Fibroblast of skin of left biceps (primary cell): ENCODE results near the gene MDK.

Experiments
- DNase-seq, 2 experiments: peaks; one replicate each; pipeline ENCODE4 v3.0.0-alpha.2; 2013; ENCODE audit warnings: low read depth in 2 of 2

MDK gene

DNA sequence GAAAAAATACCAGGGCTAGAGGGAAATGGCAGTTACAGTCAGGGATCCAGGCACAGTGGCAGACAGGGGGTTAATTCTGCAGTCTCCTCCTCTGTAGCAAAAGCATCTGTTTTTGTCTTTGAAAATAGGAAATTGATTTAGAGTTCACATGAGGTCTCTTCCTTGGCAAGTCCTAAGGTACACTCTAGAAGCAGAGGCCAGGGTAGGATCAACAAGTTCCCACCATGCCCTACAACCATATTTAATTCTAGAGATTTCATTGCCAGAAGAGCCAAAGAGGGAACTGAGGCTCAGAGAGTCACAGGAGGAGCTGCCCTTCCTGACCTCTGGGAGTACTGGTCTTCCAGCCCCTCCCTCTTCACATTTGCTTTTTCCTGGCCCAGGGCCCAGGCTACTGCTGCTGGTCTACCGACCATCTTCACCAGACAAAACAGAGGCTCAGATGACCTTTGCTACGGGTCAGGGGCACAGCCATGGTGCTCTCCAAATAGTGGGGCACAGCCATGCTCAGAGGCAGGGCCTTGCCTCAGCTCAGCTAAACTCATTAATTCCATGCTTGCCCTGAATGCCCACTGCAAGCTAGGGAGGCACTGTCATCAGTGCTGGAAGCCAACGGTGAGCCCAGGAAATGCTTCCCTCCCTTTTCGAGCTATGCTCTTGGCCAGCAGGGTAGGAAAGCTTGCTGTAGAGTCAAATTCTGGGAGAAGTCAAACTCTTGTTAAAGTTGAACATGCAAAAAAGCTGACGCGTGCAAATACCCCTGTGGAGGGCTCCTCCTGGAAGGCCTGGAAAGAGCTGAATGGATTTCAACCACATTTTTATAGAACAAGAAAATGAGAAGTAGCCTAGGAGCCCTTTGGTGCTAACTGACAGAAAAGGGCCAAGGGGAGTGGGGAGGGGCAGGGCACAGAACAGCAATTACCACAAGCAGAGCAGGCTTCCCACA lies 21.8 kb downstream of the MDK start:
- DNase-seq, result no peak

DNA sequence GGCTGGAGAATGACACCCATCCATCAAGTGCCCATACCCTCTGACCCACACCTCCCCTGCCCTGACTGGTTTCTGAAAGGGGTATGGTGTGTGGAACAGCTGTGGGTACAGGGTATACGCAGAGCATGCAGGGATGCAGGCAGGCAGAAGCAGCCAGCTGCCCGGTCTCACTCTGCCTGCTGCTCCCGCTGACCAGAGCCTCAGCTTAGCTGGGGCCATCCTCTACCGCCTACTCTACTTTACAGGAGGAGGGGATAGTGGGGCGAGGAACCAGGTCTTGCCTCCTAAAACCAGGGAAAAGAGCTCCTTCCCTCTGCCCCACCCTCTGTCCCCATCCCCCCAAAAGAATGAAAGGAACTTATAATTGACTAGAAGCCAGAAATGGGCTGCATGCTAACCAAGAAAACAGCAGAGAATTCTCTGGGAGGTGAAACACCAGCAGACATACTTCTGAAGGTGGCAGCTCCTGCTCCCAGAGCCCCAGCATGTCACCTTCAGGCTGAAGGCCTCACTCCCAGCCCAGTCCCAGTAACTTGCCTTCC lies 23.1 kb downstream of the MDK start:
- no peak for DNase-seq

DNA sequence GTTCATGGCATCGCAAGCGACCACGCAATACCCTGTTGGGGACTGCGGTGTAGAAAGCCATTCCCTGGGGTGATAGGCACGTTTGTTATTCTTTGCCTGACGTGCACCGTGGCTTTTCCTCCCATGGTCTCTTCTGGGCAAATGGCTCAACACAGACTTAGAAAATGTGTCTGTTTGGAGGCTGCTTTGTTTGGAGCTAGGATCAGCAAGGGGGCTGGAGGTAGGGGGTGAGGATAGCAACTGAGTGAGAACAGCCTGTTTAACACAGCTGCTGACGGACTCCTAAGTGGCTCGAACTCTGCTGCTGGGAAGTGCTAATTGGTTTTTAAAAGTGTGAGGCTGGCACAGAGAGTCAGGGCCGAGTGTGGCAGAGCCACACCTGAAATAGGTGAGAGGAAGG lies 26.2 kb downstream of the MDK start:
- no peak for DNase-seq

DNA sequence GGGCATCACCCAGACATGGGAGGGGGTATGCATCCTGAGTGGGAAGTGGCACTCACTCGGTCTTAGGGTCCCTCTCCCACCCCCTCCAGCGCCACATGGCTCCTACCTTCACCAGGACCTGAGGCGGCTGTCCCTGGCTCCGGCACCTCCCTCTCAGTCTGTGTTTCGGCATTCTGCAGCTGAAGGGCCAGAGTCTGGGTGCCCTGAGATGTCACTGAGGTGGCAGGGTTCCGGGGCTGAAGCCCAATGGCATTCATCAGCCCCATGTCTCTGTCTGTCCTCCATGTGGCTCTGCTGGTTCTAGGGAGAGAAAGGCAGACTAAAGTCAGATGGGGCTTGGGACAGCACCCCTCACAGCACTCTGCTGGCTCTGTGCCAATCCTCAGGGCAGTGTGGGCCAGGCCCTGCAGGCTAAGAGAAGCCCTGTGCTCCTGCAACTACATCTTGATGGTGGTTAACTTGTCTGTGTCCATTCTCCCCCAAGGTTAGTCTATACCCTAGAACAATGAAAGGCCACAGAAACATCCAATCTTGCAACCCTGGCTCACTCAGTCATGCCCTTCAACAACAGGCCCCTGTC lies 27.0 kb downstream of the MDK start:
- DNase-seq, result no peak

DNA sequence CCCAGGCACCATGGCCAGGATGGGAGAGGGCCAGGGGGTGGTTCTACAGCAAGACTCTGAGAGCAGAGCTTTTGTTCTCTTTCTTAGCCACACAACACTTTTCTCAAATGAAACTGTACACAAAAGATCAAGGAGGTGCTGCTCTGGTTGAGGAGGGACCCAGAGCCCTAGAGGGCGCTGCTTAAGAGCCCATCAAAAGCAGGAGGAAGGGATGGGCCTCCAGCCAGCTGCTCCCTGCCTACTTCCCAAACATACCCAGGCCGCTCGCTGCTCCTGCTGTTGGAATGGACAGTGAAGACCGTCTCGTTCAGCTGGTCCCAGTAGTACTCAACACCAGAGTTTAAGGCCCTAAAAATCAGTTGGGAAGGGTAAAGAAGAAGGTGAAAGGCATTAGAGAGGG lies 28.6 kb downstream of the MDK start:
- DNase-seq, result no peak

DNA sequence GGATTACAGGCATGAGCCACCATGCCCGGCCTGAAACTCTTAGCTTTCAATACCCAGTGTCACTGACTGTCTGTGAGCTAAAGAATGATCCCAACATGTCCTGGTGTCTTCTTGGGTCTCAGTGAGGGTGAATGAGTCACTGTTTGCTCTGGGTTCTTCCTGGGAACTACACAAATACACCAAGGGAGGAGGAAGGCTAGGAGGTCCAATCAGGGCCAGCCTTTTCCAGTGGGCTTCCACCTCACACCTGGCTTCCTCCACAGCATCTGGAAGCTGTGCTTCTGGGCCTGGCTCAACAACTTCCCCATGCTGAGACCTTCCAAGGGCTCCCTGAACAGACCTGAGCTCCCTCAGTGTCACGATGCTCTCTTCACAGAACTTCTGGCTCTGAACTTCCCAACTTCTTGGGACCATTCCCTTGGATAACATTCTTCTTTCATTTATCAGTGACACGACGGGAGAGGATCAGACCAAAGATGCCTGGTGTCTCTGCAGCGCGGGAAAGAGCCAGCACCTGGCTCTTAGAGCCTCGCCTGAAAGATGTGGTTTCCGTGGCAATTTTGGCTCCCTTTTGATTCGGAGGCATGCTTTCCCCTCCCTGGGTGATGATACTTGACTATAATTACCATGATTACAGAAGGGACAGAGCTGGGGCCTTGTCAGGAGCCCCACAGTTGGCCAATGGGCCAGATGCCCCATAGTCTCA lies 32.4 kb downstream of the MDK start:
- DNase-seq, result no peak

DNA sequence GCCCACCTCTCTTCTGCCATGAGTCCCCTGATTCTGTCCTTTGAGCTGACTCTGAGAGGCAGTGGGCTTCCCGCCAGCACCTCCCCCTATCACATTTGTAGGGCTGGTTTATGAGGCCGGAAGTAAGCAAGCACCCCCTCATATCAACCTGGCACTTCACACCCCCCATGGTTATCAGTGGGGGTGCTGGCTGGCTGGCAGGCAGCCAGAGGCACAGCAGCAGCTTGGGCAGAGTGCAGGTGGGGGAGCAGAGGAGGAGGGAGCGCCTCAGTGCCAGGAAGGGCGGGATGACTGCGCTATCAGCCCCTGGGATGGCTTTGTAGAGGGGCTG lies 33.0 kb downstream of the MDK start:
- DNase-seq, result no peak

DNA sequence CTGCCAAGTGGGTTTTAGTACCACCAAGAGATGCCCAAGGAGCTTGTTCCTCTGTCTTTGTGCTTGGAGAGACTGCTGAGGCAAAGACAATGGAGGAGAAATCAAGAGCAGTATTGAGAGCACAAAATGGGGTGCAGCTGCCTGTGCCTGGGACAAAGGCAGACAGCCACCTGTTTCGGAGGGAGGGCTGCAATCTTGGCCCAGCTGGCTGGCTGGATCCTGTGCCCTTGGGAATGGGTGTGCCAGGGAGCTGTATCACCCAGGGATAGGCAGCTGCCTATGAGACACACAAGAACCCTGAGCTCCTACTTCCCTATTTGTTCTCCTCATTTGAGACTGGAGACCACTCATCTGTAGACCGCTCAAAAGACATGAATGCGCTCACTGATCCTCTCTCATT lies 33.4 kb downstream of the MDK start:
- DNase-seq, result no peak

DNA sequence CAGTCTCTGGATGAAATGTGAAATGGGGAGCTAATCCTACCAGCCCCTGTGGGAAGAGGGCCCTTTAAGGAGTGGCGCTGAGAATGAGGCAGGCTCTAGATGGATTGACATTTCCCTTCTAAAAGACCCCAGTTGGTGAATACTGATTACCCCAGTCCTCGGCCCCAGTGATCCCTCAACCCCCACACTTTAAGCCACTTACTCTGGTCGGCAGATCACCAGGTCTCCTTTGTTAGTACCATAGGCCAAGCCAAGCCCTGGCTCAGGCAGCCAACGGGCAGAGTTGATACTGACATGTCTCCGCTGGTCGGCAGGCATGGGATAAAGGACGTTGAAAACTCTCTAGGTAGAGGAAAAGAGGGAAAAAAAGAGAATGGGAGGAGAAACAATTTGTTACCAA lies 36.2 kb downstream of the MDK start:
- no peak for DNase-seq

DNA sequence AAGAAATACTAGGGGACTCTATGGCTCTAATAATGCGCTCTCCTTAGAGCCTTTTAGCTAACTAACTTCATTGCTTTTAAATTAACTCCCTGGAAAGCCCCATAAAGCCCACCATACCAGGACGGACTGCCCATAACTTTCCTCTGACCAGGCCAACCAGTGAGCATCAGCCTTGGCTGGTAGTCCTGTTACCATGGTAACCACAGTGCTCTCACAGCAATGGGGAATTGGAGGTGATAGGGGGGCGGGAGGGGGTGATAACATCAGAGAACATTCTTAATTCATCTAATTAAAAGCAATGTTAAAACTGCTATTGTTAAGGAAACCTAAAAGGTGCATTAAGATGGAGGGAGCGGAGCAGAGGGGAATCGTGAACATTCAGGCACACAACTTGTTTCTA lies 37.3 kb downstream of the MDK start:
- DNase-seq, result no peak

DNA sequence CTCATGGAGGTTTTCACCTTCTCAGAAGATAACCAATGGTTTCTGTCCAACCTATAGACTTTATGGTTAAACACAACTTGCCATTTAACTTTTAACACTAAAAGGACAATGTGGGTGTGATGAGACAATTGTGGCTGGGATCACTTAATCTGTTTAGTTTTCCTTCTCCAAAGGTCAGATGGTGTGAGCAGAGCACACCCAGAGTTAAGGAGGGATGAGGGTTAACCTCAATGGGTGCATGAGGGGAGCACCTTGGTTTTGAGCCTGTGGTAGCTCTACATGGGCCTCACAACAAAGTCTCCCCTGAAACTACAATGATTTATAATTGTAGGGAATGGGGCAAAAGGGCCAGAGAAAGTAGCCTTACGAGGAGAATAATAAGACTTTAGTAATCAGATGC lies 39.0 kb downstream of the MDK start:
- DNase-seq, result no peak

DNA sequence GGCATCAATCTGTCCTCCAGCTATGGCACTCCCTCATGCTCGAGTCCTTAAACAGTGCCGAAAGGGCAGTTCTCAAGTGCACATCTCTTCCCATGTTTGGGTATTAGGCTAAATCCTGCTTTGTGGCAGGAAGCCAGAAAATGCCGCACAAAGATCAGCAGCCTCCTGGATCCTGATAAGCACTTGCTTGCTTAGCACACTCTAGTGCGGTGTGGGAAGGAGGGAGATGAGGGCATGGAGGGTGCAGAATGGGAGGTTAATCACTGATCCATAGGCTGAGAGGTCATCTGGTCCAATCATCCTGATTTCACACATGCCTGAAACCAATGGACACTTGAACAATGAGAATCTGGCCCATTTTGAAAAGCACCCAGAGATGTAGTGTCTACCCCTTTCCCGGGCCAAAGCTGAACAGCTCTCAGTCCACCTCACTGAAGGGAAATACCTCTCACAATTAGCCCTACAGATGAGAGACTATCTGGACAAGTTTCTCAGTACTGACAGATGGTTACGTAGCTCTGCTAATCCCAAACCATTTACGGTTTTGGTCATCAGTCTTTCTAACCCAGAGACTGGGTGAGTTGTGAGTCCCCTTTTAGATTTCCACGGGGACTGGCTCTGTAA lies 39.9 kb downstream of the MDK start:
- no peak for DNase-seq

DNA sequence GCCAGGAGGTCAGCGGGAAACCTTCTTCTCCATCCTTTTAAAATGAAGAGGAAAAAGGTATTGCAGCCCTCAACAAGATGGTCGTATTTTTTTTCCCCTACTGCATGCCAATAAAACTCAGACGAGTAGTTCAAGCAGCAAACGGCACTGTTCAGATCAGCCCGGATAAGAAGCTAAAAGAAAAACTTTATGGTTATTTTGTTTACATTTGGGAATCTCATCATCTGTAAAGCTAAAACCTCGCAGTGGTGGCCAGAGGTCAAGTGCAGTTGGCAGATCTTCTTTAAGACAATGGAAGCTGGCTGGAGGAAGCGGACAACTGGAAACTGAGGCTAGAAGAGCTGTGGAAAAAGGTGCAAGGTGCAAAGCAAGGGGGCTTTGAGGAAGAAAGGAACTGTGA lies 41.1 kb downstream of the MDK start:
- no peak for DNase-seq

DNA sequence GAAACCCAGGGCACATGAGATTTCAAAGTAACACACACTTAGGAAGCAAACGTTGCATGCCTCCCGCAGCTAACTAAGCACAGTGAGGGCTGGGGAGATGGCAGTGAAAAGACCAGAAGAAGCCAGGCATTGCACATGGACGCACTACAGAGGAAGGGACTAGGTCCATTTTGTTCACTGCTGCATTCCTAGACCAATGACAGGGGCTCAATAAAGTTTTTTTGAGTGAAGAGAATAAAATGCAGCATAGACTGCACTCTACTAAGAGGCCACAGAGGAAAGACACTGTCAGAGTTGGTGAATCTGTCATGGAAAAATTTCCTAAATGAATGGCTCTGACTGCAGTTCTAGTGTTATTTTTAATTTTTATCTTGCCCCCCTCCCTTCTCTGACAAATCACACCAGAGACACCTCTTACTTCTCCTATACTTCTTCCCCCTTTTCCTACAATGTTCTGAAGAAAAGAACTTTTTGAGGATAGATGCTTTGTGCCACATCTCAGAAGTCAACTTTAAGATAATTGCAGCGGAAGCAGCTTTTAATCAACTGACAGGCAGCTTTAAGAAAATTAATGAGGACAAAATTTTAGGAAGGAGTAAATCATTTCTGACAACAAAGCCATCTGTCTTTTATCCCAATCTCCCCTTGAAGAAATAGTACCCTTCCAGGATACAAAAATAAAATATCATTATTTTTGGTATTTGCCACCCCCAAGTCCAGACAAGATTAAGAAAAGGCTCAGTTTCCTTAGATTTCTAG lies 44.9 kb downstream of the MDK start:
- no peak for DNase-seq

DNA sequence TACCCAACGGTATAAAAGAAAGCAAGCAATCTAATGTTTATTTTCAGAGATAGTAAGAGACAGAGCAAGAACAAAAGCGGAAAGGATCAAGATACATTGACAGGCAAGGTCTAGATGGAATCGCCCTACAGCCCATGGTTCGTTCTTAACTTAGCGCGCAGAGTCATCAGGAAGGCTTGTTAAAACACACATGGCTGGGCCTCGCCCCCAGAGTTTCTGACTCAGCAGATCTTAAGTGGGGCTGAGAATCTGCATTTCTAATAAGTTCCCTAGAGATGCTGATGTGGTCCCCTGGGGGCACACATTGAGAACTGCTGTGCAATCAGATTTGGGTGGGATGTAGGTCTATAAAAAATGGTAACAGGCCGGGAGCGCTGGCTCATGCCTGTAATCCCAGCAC lies 45.9 kb downstream of the MDK start:
- no peak for DNase-seq

DNA sequence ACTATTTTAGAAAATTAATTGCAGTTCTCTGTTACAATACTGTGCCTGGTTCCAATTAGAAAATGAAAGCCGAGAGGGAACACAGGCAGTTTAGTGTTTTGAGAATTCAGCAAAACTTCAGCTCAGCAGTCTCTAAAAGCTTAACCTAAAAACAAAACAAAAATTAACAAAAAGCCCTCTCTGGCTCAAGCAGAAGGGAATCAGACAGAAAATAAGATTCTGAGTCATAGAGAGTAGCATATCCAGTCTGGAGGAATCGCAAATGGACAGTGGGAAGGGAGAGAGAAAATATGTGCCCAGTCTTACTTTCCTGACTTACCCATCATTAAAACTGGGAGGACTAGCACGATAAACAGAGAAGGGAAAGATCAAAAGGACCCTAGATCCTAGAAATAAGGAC lies 48.2 kb downstream of the MDK start:
- DNase-seq, result no peak

DNA sequence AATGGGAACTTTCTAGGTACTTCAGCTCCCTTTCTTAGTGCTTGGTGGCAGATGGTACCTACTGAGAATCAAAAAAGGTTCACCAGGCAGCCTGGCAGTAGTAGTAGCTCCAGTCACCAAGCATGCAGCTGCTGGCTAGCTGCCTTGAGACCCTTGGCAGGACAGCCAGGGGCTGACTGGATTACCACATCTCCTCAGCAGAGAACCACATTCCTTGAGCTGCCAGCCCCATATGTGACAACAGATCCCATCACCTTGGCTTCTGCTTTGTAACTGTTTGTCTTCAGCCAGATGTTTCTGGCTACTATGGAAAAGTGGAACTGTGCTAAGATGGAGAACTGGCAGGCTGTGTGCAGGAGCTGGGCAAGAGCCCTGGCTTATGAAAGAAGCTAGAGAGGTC lies 49.7 kb downstream of the MDK start:
- DNase-seq, result no peak
